ENCODE measurements around the gene SLAMF9. TPM values are rescaled to one million over a fixed set of nuclear protein-coding genes. Genes with fewer than 3 reads are reported as not detected.

The SLAMF9 gene
- total RNA-seq, 1 experiment from 2014 or later, result not detected

GRCh38 chr1:159911326-159912070, 42.5 kb downstream of the SLAMF9 start:
- Histone ChIP-seq H3K23me2 (ENCODE audit: insufficient read length, low read depth, low read length, poor library complexity, severe bottlenecking) (no peaks in the 10 kb centered on the region), H3T11ph (ENCODE audit: low read length) (no peak overlapping the region), H4K8ac (replicated peaks; ENCODE audit: insufficient read length, low read depth, low read length) (no peak overlapping the region), H2BK15ac (ENCODE audit: low read depth, low read length) (no peak overlapping the region), H3K23ac (ENCODE audit: insufficient read length, low read depth, low read length) (no peak overlapping the region), H2BK12ac (ENCODE audit: insufficient read length, low read depth, low read length) (peak overlapping the region; percentile 82), H3K9ac (ENCODE audit: extremely low read depth, insufficient read length, low read length) (no peak overlapping the region), H4K91ac (ENCODE audit: insufficient read length, low read depth, low read length) (peak overlapping the region; percentile 57), H2BK120ac (ENCODE audit: low read depth, low read length, poor library complexity, severe bottlenecking) (peak overlapping the region; percentile 65), H3K18ac (ENCODE audit: insufficient read length, low read depth, low read length) (peak overlapping the region; percentile 55), H2BK20ac (ENCODE audit: low read depth, low read length, poor library complexity, severe bottlenecking) (no peak overlapping the region), H3K9me3 (ENCODE audit: control insufficient read depth, low read depth, low read length) (no peaks in the 10 kb centered on the region), H3K79me1 (ENCODE audit: insufficient read depth, low read depth, low read length, poor library complexity, severe bottlenecking) (no peaks in the 10 kb centered on the region), H3K4me2 (ENCODE audit: insufficient read depth, insufficient read length, low read length) (no peak overlapping the region), H3K27me3 (ENCODE audit: insufficient read depth, low read length) (no peaks in the 10 kb centered on the region), H3K79me2 (ENCODE audit: insufficient read depth, low read length) (no peaks in the 10 kb centered on the region), H2BK5ac (ENCODE audit: insufficient read length, low read length) (no peak overlapping the region), H3K4me1 (ENCODE audit: insufficient read depth, low read length) (peaks cover 32% of the 10 kb centered on the region; the same call in 1 of the 2 replicates), H3K56ac (ENCODE audit: insufficient read length, low read depth, low read length) (no peak overlapping the region), H3K27ac (ENCODE audit: insufficient read length, low read depth, low read length) (peak overlapping the region; percentile 22), H4K20me1 (ENCODE audit: control insufficient read depth, insufficient read depth, insufficient read length) (no peaks in the 10 kb centered on the region), H2AFZ (ENCODE audit: low read length) (no peak overlapping the region), H2AK5ac (ENCODE audit: insufficient read length, low read length) (no peak overlapping the region), H3K4ac (ENCODE audit: low read depth, low read length) (no peak overlapping the region), H4K5ac (ENCODE audit: insufficient read length, low read depth, low read length) (no peak overlapping the region), H3K14ac (ENCODE audit: insufficient read depth, low read length) (peak overlapping the region; percentile 51)
- no peak overlapping the region for H3K4me3 Mint-ChIP-seq
- no peaks in the 10 kb centered on the region for H3K9me3 Mint-ChIP-seq
- no peak overlapping the region; a peak in 2 of 7 replicates for H3K27ac Mint-ChIP-seq
- H3K27me3 Mint-ChIP-seq (ENCODE audit: low read depth), result no peaks in the 10 kb centered on the region; the same call in 1 of the 2 replicates
- H3K4me1 Mint-ChIP-seq, result peaks cover 63% of the 10 kb centered on the region in 2 experiments
- WGBS (ENCODE audit: extremely low coverage, insufficient read length, low lambda C conversion rate), result no CpG with 5 or more reads among the region's 6 CpGs
- DNase-seq, result no peak
- TF ChIP-seq CTCF (conservative IDR thresholded peaks at IDR 0.05), result no peak
- no peaks in the 10 kb centered on the region for H3K36me3 Mint-ChIP-seq (ENCODE audit: insufficient read depth in 1 of 3, low read depth in 3 of 3)

Data from H9 (cell line).